ENCODE measurements around the gene RBM28. TPM values are rescaled to one million over a fixed set of nuclear protein-coding genes. Genes with fewer than 3 reads are reported as not detected.

Gene RBM28
- total RNA-seq, 2 donors from 2014 or later: 12.7 to 15.1 TPM

DNA sequence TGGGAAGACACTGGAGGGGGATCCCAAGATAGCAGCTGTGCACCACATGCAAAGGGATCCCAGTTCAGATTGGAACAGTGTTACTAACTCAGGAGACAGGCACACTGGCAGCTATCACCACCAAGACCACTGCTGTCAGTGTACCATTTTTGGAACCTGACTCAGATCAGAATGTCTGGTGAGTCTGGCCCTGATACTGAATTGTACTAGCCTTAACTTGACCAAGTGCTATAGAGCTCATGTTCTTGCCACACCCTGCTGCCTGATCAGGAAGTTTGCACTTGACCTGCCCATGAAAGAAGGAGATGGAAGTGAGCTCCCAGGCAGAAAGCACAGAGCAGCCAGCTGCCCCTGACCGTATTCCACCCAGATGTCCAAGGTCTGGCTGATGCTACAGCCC, 22.6 kb upstream of the RBM28 start:
- TF ChIP-seq, protein P1, sequence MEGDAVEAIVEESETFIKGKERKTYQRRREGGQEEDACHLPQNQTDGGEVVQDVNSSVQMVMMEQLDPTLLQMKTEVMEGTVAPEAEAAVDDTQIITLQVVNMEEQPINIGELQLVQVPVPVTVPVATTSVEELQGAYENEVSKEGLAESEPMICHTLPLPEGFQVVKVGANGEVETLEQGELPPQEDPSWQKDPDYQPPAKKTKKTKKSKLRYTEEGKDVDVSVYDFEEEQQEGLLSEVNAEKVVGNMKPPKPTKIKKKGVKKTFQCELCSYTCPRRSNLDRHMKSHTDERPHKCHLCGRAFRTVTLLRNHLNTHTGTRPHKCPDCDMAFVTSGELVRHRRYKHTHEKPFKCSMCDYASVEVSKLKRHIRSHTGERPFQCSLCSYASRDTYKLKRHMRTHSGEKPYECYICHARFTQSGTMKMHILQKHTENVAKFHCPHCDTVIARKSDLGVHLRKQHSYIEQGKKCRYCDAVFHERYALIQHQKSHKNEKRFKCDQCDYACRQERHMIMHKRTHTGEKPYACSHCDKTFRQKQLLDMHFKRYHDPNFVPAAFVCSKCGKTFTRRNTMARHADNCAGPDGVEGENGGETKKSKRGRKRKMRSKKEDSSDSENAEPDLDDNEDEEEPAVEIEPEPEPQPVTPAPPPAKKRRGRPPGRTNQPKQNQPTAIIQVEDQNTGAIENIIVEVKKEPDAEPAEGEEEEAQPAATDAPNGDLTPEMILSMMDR (IDR thresholded peaks at IDR 0.05): no peak
- Histone ChIP-seq H3K9me3 (no peaks in the 10 kb centered on the region), H3K4me3 (no peak overlapping the region), H3K27me3 (no peaks in the 10 kb centered on the region), H3K27ac (no peak overlapping the region), H3K4me1 (peaks cover 0 to 5% of the 10 kb centered on the region in 2 donors), H3K36me3 (no peaks in the 10 kb centered on the region)
- no peak for DNase-seq (ENCODE audit: low spot score)

DNA sequence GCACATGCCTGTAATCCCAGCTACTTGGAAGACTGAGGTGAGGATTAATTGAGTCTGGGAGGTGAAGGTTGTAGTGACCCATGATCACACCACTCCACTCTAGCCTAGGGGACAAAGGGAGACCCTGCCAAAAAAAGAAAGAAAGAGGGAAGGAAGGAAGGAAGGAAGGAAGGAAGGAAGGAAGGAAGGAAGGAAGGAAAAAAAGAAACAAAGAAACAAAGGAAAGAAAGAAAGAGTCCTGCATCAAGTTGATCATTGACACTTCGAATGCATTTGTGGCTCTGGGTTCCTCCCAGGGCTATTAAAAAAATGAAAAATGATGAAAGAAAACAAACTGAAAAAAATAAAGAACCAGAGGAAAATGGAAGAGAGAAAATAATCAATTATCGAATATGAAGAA, 21.7 kb upstream of the RBM28 start:
- H3K27me3 ChIP-seq: no peaks in the 10 kb centered on the region
- H3K27ac ChIP-seq: no peak overlapping the region
- no peak overlapping the region for H3K4me3 ChIP-seq
- H3K9me3 ChIP-seq: no peaks in the 10 kb centered on the region
- H3K36me3 ChIP-seq: no peaks in the 10 kb centered on the region
- peaks cover 0 to 14% of the 10 kb centered on the region in 2 donors for H3K4me1 ChIP-seq
- no peak for DNase-seq (ENCODE audit: low spot score)
- TF ChIP-seq, protein P1 (IDR thresholded peaks at IDR 0.05): no peak

DNA sequence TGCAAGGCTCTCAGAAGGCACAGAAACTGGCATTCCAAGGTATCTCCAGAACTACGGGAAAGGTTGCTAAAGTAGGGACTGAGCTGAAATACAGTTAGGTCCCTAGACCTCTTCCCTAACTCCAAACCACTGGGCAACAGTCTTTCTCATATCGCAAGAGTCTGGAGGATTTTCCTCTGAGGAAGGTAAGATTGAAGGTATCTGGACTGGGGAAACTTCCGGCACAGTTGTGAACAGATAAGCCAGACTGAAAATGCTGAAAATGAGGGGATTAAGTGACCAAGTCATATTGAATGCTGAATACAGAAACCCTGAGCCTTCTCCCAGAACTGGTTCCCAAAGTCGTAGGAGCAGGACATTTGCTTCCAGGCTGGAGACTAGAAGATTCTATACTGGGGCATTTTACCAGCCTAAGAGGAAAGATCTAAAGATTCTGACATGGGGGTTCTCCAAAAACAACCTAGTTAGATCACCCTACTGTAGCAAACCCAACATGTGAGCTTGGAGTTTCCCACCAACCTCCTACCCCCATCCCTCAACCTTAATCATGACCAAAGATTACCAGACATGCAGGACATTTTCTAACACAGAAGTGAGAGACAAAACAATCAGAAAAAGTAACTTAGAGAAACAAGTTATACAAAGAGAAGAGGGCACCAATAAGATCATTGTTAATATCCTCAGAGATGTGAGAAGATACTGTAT, 20.6 kb upstream of the RBM28 start:
- TF ChIP-seq, protein P1 (IDR thresholded peaks at IDR 0.05): no peak
- DNase-seq (ENCODE audit: low spot score): no peak
- no peak overlapping the region for H3K4me3 ChIP-seq
- H3K27me3 ChIP-seq: no peaks in the 10 kb centered on the region
- H3K9me3 ChIP-seq: no peaks in the 10 kb centered on the region
- H3K27ac ChIP-seq: no peak overlapping the region
- H3K4me1 ChIP-seq: peaks cover 0 to 16% of the 10 kb centered on the region in 2 donors
- H3K36me3 ChIP-seq: no peaks in the 10 kb centered on the region

DNA sequence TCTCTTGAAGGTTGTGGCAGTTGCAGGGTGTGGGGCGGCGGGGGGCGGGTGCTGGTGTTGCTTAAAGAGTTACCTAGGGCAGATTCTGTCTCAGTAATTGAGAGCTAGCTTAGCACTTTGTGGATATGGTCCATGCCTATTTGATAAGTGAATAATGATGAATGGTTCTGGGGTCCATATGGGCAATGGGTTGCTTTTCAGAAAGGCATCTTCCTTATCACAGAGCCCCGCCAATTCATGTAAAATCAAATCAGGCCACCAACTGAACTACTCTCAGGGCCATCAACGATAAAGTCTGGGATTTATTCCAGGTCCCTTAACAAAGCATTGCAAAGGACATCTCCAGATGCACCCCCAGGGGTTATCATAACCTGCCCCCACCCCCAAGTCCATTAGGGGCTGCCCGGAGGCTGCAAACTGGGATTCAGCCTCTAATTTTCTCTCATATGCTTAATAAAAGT, 19.6 kb upstream of the RBM28 start:
- Histone ChIP-seq H3K36me3 (no peaks in the 10 kb centered on the region), H3K27me3 (no peaks in the 10 kb centered on the region), H3K9me3 (no peaks in the 10 kb centered on the region), H3K4me3 (no peak overlapping the region), H3K27ac (no peak overlapping the region), H3K4me1 (peaks cover 0 to 16% of the 10 kb centered on the region in 2 donors)
- TF ChIP-seq, protein P1 (IDR thresholded peaks at IDR 0.05): no peak
- no peak for DNase-seq (ENCODE audit: low spot score)

DNA sequence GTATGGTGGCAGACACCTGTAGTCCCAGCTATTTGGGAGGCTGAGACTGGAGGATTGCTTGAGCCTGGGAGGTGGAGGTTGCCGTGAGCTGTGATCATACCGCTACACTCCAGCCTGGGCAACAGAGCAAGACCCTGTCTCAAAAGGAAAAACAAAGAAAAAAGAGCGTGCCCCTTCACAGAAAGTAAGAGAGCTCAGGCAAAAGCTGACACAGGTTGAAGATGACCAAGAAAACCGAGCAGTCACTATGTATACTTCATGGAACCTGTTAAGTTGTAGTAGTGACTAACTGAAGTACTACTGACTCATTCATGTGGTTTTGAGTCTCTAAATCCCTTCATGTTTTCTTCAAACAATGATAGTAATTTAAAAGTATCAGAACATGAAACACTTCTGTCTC, 19.0 kb upstream of the RBM28 start:
- peaks cover 0 to 16% of the 10 kb centered on the region in 2 donors for H3K4me1 ChIP-seq
- no peak overlapping the region for H3K27ac ChIP-seq
- no peaks in the 10 kb centered on the region for H3K27me3 ChIP-seq
- DNase-seq (ENCODE audit: low spot score): no peak
- H3K4me3 ChIP-seq: no peak overlapping the region
- H3K9me3 ChIP-seq: no peaks in the 10 kb centered on the region
- no peaks in the 10 kb centered on the region for H3K36me3 ChIP-seq
- TF ChIP-seq, protein P1 (IDR thresholded peaks at IDR 0.05): no peak

Measured in right atrium auricular region (tissue), 2 donors.